ENCODE results near the gene TSEN34. TPM values are rescaled to one million over a fixed set of nuclear protein-coding genes. Genes with fewer than 3 reads are reported as not detected.

TSEN34 gene
- total RNA-seq, 2 experiments from 2014 or later: 8.4 to 8.6 TPM

GRCh38 chr19:54145541-54146158, 45.5 kb upstream of the TSEN34 start:
- Mint-ChIP-seq H3K27ac (no peak overlapping the region), H3K9me3 (no peaks in the 10 kb centered on the region), H3K4me1 (ENCODE audit: low read depth) (peaks cover 8% of the 10 kb centered on the region), H3K4me3 (no peak overlapping the region), H3K36me3 (ENCODE audit: low read depth) (peaks cover 87% of the 10 kb centered on the region), H3K27me3 (no peaks in the 10 kb centered on the region)
- POLR2A ChIA-PET: interaction anchor here (0.9 kb wide), 1 partner anchor 30 kb away, joined by 3 read pairs; the partner anchor contains the start of genes PRPF31 and TFPT
- peaks cover 94% of the 10 kb centered on the region for H3K36me3 ChIP-seq (ENCODE audit: insufficient read depth, low read length)
- CTCF ChIA-PET: no interaction called here
- H3K4me3 ChIP-seq (ENCODE audit: low read length): no peak overlapping the region
- H3K27ac ChIP-seq (ENCODE audit: low read depth in 1 of 2, low read length in 2 of 2): no peak overlapping the region
- no peaks in the 10 kb centered on the region for H3K9me3 ChIP-seq (ENCODE audit: control insufficient read depth in 1 of 2, insufficient read depth in 1 of 2, low read length in 2 of 2)
- H3K27me3 ChIP-seq (ENCODE audit: control insufficient read depth in 1 of 2, insufficient read depth in 2 of 2, low read length in 2 of 2): no peaks in the 10 kb centered on the region
- TF ChIP-seq, protein P1, sequence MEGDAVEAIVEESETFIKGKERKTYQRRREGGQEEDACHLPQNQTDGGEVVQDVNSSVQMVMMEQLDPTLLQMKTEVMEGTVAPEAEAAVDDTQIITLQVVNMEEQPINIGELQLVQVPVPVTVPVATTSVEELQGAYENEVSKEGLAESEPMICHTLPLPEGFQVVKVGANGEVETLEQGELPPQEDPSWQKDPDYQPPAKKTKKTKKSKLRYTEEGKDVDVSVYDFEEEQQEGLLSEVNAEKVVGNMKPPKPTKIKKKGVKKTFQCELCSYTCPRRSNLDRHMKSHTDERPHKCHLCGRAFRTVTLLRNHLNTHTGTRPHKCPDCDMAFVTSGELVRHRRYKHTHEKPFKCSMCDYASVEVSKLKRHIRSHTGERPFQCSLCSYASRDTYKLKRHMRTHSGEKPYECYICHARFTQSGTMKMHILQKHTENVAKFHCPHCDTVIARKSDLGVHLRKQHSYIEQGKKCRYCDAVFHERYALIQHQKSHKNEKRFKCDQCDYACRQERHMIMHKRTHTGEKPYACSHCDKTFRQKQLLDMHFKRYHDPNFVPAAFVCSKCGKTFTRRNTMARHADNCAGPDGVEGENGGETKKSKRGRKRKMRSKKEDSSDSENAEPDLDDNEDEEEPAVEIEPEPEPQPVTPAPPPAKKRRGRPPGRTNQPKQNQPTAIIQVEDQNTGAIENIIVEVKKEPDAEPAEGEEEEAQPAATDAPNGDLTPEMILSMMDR (IDR thresholded peaks at IDR 0.05): no peak
- intact Hi-C loops (cut with DNase I, micrococcal nuclease): no loop called here
- peaks cover 6% of the 10 kb centered on the region for H3K4me1 ChIP-seq (ENCODE audit: insufficient read depth, low read length)
- DNase-seq (no peak), ATAC-seq (ENCODE audit: poor library complexity) (no peak)

DNA sequence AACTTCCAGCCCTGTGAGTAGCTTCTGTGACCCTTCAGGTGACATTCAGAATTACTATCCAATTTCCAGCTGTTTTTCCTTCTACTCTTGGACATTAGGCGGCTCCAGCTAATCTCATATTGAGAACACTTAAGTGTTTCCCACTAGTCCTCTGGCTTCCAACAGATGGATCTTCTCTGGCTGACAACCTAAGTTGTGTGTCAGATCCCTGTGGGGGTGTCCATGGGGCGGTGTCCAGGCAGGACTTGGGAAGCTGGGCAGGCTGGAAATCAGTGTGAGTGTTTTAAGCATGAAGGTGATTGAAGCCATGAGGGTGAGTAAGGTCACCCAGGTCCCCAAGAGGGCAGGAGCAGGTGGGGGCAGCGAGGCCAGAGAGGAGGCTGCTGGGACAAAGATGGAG, 43.4 kb upstream of the TSEN34 start:
- TF ChIP-seq, protein P1 (IDR thresholded peaks at IDR 0.05): no peak
- no peak overlapping the region for H3K27ac ChIP-seq (ENCODE audit: low read depth in 1 of 2, low read length in 2 of 2)
- peaks cover 91% of the 10 kb centered on the region for H3K36me3 Mint-ChIP-seq (ENCODE audit: low read depth)
- H3K27me3 Mint-ChIP-seq: no peaks in the 10 kb centered on the region
- no peak overlapping the region for H3K27ac Mint-ChIP-seq
- ChIA-PET CTCF (no interaction called here), POLR2A (interaction anchor here (0.7 to 1.1 kb wide), 2 partner anchors 9 to 11 kb away, joined by 4 to 6 read pairs; partner anchors contain the start of gene CNOT3)
- intact Hi-C loops (cut with DNase I, micrococcal nuclease): no loop called here
- DNase-seq (no peak), ATAC-seq (ENCODE audit: poor library complexity) (no peak)
- peaks cover 93% of the 10 kb centered on the region for H3K36me3 ChIP-seq (ENCODE audit: insufficient read depth, low read length)
- H3K4me1 ChIP-seq (ENCODE audit: insufficient read depth, low read length): no peaks in the 10 kb centered on the region
- no peak overlapping the region for H3K4me3 Mint-ChIP-seq
- no peaks in the 10 kb centered on the region for H3K27me3 ChIP-seq (ENCODE audit: control insufficient read depth in 1 of 2, insufficient read depth in 2 of 2, low read length in 2 of 2)
- H3K9me3 ChIP-seq (ENCODE audit: control insufficient read depth in 1 of 2, insufficient read depth in 1 of 2, low read length in 2 of 2): no peaks in the 10 kb centered on the region
- peaks cover 4% of the 10 kb centered on the region for H3K4me1 Mint-ChIP-seq (ENCODE audit: low read depth)
- H3K9me3 Mint-ChIP-seq: no peaks in the 10 kb centered on the region
- H3K4me3 ChIP-seq (ENCODE audit: low read length): no peak overlapping the region

- POLR2A ChIA-PET: interaction anchor here (1.1 kb wide), 1 partner anchor 11 kb away, joined by 6 read pairs; the partner anchor contains the start of gene CNOT3
- Mint-ChIP-seq H3K4me1 (ENCODE audit: low read depth) (peaks cover 4% of the 10 kb centered on the region), H3K27ac (no peak overlapping the region), H3K27me3 (no peaks in the 10 kb centered on the region), H3K4me3 (no peak overlapping the region), H3K9me3 (no peaks in the 10 kb centered on the region), H3K36me3 (ENCODE audit: low read depth) (peaks cover 91% of the 10 kb centered on the region)
- Histone ChIP-seq H3K4me1 (ENCODE audit: insufficient read depth, low read length) (peaks cover 2% of the 10 kb centered on the region), H3K36me3 (ENCODE audit: insufficient read depth, low read length) (peaks cover 92% of the 10 kb centered on the region), H3K4me3 (ENCODE audit: low read length) (no peak overlapping the region), H3K27ac (ENCODE audit: low read depth in 1 of 2, low read length in 2 of 2) (peak overlapping the region in 1 of 2 donors; percentile 10), H3K9me3 (ENCODE audit: control insufficient read depth in 1 of 2, insufficient read depth in 1 of 2, low read length in 2 of 2) (no peaks in the 10 kb centered on the region), H3K27me3 (ENCODE audit: control insufficient read depth in 1 of 2, insufficient read depth in 2 of 2, low read length in 2 of 2) (no peaks in the 10 kb centered on the region)
- CTCF ChIA-PET: no interaction called here
- ATAC-seq (ENCODE audit: poor library complexity) (no peak), DNase-seq (no peak)
- TF ChIP-seq, protein P1 (IDR thresholded peaks at IDR 0.05): no peak
- intact Hi-C loops (cut with DNase I, micrococcal nuclease): no loop called here
These were observed 43.0 kb upstream of the TSEN34 start for GRCh38 chr19:54148158-54148557.

Data from CD4-positive, alpha-beta T cell (primary cell).